Lung (tissue), 12 donors: ENCODE data around the gene RASA3. TPM values are rescaled to one million over a fixed set of nuclear protein-coding genes. Genes with fewer than 3 reads are reported as not detected.

Experiments used
- ATAC-seq: fragments of 200-7000 bp; cut with Tn5 transposase; one replicate; pipeline ENCODE4 v1.9.1; 2020; ENCODE audit warnings: moderate number of reproducible peaks; ENCODE audit not compliant: insufficient read depth, low FRiP score
- DNase-seq, 3 donors: peaks; one replicate each; pipeline ENCODE4 v3.0.0-alpha.2; 2013 to 2017
- H3K27ac ChIP-seq, 2 donors: one replicate each; pipeline ENCODE4 v1.5.1; 2013; ENCODE audit warnings: mild to moderate bottlenecking in 2 of 2, moderate library complexity in 2 of 2, control low read depth in 1 of 2, inconsistent platforms in 1 of 2, low read depth in 1 of 2, low read length in 1 of 2
- H3K27me3 ChIP-seq, 3 donors: one replicate each; pipeline ENCODE4 v1.5.1; 2013; ENCODE audit warnings: low read length in 2 of 3; ENCODE audit not compliant: control insufficient read depth in 3 of 3, insufficient read depth in 3 of 3
- H3K36me3 ChIP-seq, 4 donors: one replicate each; pipeline ENCODE4 v1.5.1; 2013; ENCODE audit warnings: low read length in 4 of 4, mild to moderate bottlenecking in 1 of 4, moderate library complexity in 1 of 4; ENCODE audit not compliant: control insufficient read depth in 4 of 4, insufficient read depth in 4 of 4
- H3K4me1 ChIP-seq, 5 donors: one replicate each; pipeline ENCODE4 v1.5.1; 2013; ENCODE audit warnings: low read length in 5 of 5, mild to moderate bottlenecking in 2 of 5, moderate library complexity in 1 of 5; ENCODE audit not compliant: control insufficient read depth in 5 of 5, insufficient read depth in 5 of 5
- H3K4me3 ChIP-seq: one replicate; pipeline ENCODE4 v1.5.1; 2013; ENCODE audit warnings: mild to moderate bottlenecking, control low read depth, moderate library complexity
- H3K9ac ChIP-seq, 2 donors: one replicate each; pipeline ENCODE4 v1.5.1; 2013; ENCODE audit warnings: low read length in 2 of 2, control low read depth in 1 of 2; ENCODE audit not compliant: insufficient read depth in 1 of 2
- H3K9me3 ChIP-seq, 4 donors: one replicate each; pipeline ENCODE4 v1.5.1; 2013; ENCODE audit warnings: low read length in 3 of 4, mild to moderate bottlenecking in 1 of 4, moderate library complexity in 1 of 4; ENCODE audit not compliant: control insufficient read depth in 4 of 4, insufficient read depth in 3 of 4
- CTCF ChIP-seq: IDR thresholded peaks from 2 replicates; pipeline ENCODE4 v1.5.1; 2012; ENCODE audit warnings: mild to moderate bottlenecking; ENCODE audit errors: control extremely low read depth, extremely low read depth
- WGBS, 2 donors: extraction: QIAGEN DNeasy Blood & Tissue Kit; methylation state at CpG; one replicate each; pipeline ENCODE4 v1.1.7; 2013; 5-methylcytosine and 5-hydroxymethylcytosine counted together
- polyA plus RNA-seq, 2 donors: library from polyadenylated mRNA; stranded (reverse); fragments of 200-250 nt; gene quantifications; one replicate each; pipeline ENCODE4 v1.2.1, GENCODE V29; 2013
- total RNA-seq, 2 donors: library from RNA; depleted of rRNA in 1 of 2; stranded (reverse); fragments of >200 nt in 1 of 2; gene quantifications; one replicate each; pipeline ENCODE4 v1.2.1, GENCODE V29; 2014 to 2021
- donor health status: control.
- donor health status: control.
- donor health status: Bipolar disorder and iron deficiency.
- donor health status: healthy.
- donor health status: DM: yes; HTN: yes; CAD: no.

Gene RASA3
- total and polyA plus RNA-seq, 4 donors: 7.4 to 22.8 (median 16.2) TPM

- H3K27me3 ChIP-seq: no peaks in the 10 kb centered on the region
- no peak overlapping the region for H3K4me3 ChIP-seq
- H3K36me3 ChIP-seq: peaks cover 0 to 4% (median 0%) of the 10 kb centered on the region in 4 donors
- DNase-seq: peak; percentile 68 to 86 (median 80)
- peaks cover 3 to 45% (median 11%) of the 10 kb centered on the region in 5 donors for H3K4me1 ChIP-seq
- peak overlapping the region in 1 of 2 donors; percentile 38 for H3K9ac ChIP-seq
- WGBS, 2 donors: 23 to 32% methylated on average over 19 of the region's 19 CpGs
- H3K9me3 ChIP-seq: no peaks in the 10 kb centered on the region
- peak overlapping the region; percentile 42 to 75 for H3K27ac ChIP-seq
- TF ChIP-seq CTCF: no peak
- ATAC-seq: no peak
Observed at GRCh38 chr13:114068656-114069318, 63.6 kb downstream of the RASA3 start.

- Histone ChIP-seq H3K4me3 (no peak overlapping the region), H3K36me3 (no peaks in the 10 kb centered on the region), H3K27ac (peak overlapping the region; percentile 42 to 68), H3K9me3 (no peaks in the 10 kb centered on the region), H3K27me3 (no peaks in the 10 kb centered on the region), H3K9ac (no peak overlapping the region), H3K4me1 (peaks cover 3 to 50% (median 12%) of the 10 kb centered on the region in 5 donors)
- WGBS, 2 donors: 50 to 66% methylated on average over 24 of the region's 24 CpGs
- no peak for TF ChIP-seq CTCF
- DNase-seq: no peak
- ATAC-seq: no peak
Observed at GRCh38 chr13:114067886-114068651, 64.4 kb downstream of the RASA3 start.

GRCh38 chr13:114067381-114067885 is 65.0 kb downstream of the RASA3 start:
- WGBS, 2 donors: 26 to 58% methylated on average over 9 of the region's 9 CpGs

More at GRCh38 chr13:114067381-114067885, 65.0 kb downstream of the RASA3 start:
- peak overlapping the region in 1 of 2 donors; percentile 32 for H3K9ac ChIP-seq
- H3K27ac ChIP-seq: peak overlapping the region; percentile 28 to 68
- peaks cover 3 to 50% (median 16%) of the 10 kb centered on the region in 5 donors for H3K4me1 ChIP-seq
- ATAC-seq: no peak
- H3K36me3 ChIP-seq: no peaks in the 10 kb centered on the region
- no peaks in the 10 kb centered on the region for H3K9me3 ChIP-seq
- DNase-seq: no peak
- H3K27me3 ChIP-seq: no peaks in the 10 kb centered on the region
- no peak for TF ChIP-seq CTCF
- H3K4me3 ChIP-seq: no peak overlapping the region
